HG02588 (cell line): ENCODE measurements around the gene ETV4.

Experiments
- ATAC-seq: cut with Tn5 transposase; IDR thresholded peaks from one replicate; pipeline ENCODE4 v1.9.1; 2021; ENCODE audit warnings: mild to moderate bottlenecking, moderate library complexity; ENCODE audit not compliant: unreplicated experiment

Gene ETV4

GRCh38 chr17:43546319-43547188, at the start of gene ETV4:
TSS of gene ETV4 (minus strand) at chr17:43546340. CDS start at chr17:43545617, 723 bp downstream.
- ATAC-seq = peak; percentile 70

- no peak for ATAC-seq
Measured at GRCh38 chr17:43595466-43595865, 49.3 kb upstream of the ETV4 start.

- ATAC-seq = no peak
Measured at GRCh38 chr17:43591779-43592562, 45.8 kb upstream of the ETV4 start.

- ATAC-seq = no peak
Measured at GRCh38 chr17:43591001-43591400, 44.9 kb upstream of the ETV4 start.

GRCh38 chr17:43588664-43589435, 42.7 kb upstream of the ETV4 start:
- no peak for ATAC-seq

GRCh38 chr17:43588121-43588520, 42.0 kb upstream of the ETV4 start:
- no peak for ATAC-seq

- no peak for ATAC-seq
Measured at GRCh38 chr17:43587647-43588046, 41.5 kb upstream of the ETV4 start.

- ATAC-seq = no peak
Measured at GRCh38 chr17:43584666-43585102, 38.5 kb upstream of the ETV4 start.

- ATAC-seq = no peak
Measured at GRCh38 chr17:43583332-43583731, 37.2 kb upstream of the ETV4 start.

GRCh38 chr17:43581613-43582012, 35.5 kb upstream of the ETV4 start:
- ATAC-seq = no peak

GRCh38 chr17:43581130-43581529, 35.0 kb upstream of the ETV4 start:
- ATAC-seq = no peak

GRCh38 chr17:43579566-43580140, 33.5 kb upstream of the ETV4 start:
- ATAC-seq = no peak

- peak; percentile 79 for ATAC-seq
Measured at GRCh38 chr17:43578699-43579565, 32.8 kb upstream of the ETV4 start.

- no peak for ATAC-seq
Measured at GRCh38 chr17:43578404-43578698, 32.2 kb upstream of the ETV4 start.

GRCh38 chr17:43577664-43578403, 31.7 kb upstream of the ETV4 start:
- no peak for ATAC-seq

- ATAC-seq = no peak
Measured at GRCh38 chr17:43576563-43577229, 30.6 kb upstream of the ETV4 start.

- no peak for ATAC-seq
Measured at GRCh38 chr17:43574896-43575525, 28.9 kb upstream of the ETV4 start.

GRCh38 chr17:43574348-43574747, 28.2 kb upstream of the ETV4 start:
- no peak for ATAC-seq
